Dermis blood vessel endothelial cell (primary cell): ENCODE measurements around the gene SMAD9. TPM values are rescaled to one million over a fixed set of nuclear protein-coding genes. Genes with fewer than 3 reads are reported as not detected.

ENCODE experiments used
- DNase-seq: peaks from one replicate; pipeline ENCODE4 v3.0.0; 2010
- total RNA-seq: library from RNA; depleted of rRNA; stranded (reverse); fragments of >200 nt; gene quantifications from 2 replicates; pipeline ENCODE4 v1.2.3, GENCODE V29; 2014

Gene SMAD9
- total RNA-seq, 1 donor from 2014 or later = 11.1 TPM

DNA sequence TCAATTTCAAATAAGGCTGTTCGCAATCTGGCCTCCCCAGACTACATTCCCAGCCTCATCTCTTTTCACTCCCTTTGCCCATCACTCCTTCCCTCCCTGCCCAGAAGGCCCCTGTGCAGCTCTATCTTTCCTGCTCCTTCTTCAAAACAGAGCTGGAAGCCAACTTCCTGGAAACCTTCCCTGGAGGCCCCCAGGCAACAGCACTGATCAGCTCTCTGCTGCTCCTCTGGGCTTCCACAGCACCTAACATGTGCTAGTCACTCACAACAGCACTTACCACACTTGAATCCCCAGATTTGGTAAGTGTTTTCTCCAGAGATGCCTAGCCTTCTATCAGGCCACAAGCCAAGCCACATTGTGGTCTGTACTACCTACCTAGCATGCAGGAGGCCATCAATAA is 9.5 kb downstream of the SMAD9 start:
- DNase-seq = no peak

DNA sequence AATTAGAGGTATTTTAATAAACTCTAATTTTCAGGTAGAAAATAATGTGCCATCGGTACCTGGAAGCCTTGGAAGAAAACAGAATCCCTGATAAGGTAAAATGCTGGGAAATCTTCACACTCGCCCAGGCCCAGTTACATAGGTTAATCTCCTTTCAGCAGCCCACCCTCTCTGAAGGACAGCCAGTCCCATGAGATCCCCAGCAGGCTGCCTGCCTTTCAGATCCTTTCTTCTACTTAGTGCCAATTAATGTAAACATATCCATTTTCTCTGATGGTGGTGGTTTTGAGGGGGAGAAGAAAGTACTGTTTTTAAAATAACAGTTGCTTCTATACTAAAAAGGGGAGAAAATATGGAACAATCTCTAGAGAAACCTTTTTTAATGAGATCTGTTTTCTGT is 12.2 kb downstream of the SMAD9 start:
- no peak for DNase-seq

GRCh38 chr13:36907266-36907665 is 12.8 kb downstream of the SMAD9 start:
- no peak for DNase-seq

GRCh38 chr13:36905944-36906343 is 14.1 kb downstream of the SMAD9 start:
- DNase-seq = no peak

GRCh38 chr13:36903925-36904595 is 16.0 kb downstream of the SMAD9 start:
- DNase-seq = no peak

GRCh38 chr13:36897054-36897616 is 22.9 kb downstream of the SMAD9 start:
- DNase-seq = no peak

DNA sequence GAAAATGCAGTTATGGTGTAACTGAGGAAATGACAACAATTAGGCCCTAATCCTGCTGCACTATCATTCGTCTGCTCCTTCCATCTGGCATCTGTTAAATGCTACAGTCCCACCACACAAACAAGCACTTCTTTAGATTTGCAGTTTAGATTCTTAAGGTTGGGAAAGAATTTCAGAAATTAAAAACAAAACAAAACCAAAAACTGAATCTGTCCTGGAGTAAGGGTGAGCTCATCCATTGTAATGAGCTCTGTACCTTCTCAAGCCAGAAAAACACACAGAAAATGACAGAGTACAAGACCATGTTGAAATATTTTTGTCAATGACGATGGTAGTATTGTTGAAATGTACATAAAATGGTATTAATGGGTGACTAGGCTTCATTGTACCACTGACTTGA is 28.3 kb downstream of the SMAD9 start:
- DNase-seq = no peak

DNA sequence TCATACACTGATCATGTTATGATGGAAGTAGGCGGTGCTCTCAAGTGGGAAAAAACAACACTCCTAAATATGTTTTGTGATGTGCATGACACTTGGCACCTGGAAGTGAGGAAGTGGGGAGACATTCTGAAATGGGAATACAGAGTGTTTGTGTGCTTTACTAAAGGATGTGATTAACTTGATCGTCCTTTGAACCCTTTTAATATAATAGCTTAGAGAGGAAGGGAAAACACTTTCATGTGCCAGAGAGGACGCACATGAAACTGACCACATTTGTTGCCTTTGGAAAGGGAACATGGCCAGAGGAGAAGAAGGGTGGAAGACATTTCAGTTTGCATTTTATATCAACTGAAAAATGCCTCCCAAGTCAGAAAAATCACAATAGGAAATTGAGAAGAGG is 31.4 kb downstream of the SMAD9 start:
- peak; percentile 74 for DNase-seq

DNA sequence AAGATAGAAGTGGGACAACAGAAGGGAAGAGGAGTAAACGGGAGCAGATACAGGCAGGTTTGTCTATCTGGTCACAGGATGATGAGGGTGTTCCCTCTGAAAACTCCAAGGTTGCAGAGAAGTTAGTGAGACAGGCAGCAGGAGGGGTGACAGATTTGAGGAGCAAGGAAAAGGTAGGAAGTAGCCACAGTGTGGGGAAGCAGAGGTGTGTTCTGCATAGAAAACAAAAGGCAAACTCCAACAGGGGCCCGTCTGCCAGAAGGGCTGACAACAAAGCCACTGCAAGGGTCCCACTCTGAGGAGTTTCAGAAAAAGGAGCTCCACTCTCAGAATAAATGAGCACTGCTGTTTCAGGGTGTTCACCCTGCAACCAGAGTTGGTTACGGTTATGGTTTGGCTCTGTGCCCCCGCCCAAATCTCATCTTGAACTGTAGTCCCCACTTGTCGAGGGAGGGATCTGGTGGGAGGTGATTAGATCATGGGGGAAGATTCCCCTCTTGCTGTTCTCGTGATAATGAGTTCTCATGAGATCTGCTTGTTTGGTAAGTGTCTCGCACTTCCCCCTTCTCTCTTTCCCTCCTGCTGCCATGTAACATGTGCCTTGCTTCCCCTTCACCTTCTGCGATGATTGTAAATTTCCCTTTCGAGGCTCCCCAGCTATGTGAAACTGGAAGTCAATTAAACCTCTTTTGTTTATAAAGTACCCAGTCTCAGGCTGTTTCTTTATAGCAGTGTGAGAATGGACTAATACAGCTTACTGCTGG is 32.1 kb downstream of the SMAD9 start:
- DNase-seq = peak; percentile 49

- no peak for DNase-seq
Observed at GRCh38 chr13:36885901-36886300, 34.1 kb downstream of the SMAD9 start.

- DNase-seq = no peak
Observed at GRCh38 chr13:36884235-36884634, 35.8 kb downstream of the SMAD9 start.

GRCh38 chr13:36883824-36884223 is 36.2 kb downstream of the SMAD9 start:
- DNase-seq = no peak

- peak; percentile 64 for DNase-seq
Observed at GRCh38 chr13:36883392-36883791, 36.6 kb downstream of the SMAD9 start.

- peak; percentile 30 for DNase-seq
Observed at GRCh38 chr13:36882829-36883390, 37.1 kb downstream of the SMAD9 start.

GRCh38 chr13:36880961-36881360 is 39.1 kb downstream of the SMAD9 start:
- peak; percentile 59 for DNase-seq

GRCh38 chr13:36879218-36879938 is 40.7 kb downstream of the SMAD9 start:
- DNase-seq = no peak

- DNase-seq = no peak
Observed at GRCh38 chr13:36875961-36876360, 44.1 kb downstream of the SMAD9 start.

DNA sequence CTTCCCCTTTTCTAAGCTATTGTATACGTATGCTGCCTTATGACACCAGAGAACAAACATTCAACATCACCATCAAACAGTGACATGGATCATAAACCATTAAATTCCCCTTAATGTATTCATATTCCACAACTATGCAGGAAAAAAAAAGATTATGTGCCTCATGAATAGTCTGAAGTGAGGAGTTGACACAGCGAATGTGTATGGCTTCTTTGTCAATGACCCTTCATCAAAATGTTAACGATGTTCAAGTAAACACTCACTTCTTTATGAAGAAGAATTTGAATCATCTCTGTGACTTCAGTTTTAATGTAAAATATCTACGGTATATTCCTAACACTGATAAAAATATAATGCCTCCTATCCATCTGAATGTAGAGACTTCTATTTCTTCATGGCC is 44.6 kb downstream of the SMAD9 start:
- DNase-seq = no peak

GRCh38 chr13:36872621-36873020 is 47.4 kb downstream of the SMAD9 start:
- no peak for DNase-seq

GRCh38 chr13:36870050-36870692 is 49.9 kb downstream of the SMAD9 start:
- no peak for DNase-seq

DNA sequence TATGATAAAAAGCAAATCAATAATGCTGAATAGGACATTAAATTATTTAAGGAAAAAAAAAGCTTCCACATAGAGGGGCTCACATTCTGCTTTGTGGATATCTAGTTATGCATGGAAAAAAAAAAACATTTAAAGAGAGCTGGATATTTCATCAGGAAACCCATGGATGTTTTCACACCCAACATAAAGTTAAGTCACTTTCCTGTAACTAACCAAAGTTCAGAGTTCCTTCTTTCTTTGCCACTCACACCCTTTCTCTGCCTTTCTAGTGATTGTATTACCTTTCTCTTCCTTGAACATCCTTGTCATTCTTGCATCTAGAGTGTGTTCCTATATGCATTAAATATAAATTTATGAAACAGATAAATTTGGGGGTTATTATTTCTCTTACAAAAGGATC is 53.8 kb downstream of the SMAD9 start:
- no peak for DNase-seq

DNA sequence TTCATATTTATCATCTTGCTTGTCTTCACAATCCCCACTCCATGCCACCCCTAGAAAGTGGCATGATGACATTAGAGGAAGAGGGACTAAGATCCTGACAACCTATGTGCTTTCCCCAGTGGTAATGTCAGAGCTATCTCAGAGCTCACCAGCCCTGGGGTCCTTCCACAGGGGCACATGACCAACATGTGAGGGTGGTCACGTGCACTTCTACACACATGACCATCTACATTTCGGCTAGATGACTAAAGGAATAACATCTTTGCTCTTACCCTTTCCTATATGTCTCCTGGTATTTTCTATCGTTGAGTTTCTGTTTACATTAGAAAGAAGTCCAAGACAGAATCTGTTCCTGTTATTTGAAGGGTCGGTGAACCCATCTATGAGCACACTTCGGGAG is 54.8 kb downstream of the SMAD9 start:
- no peak for DNase-seq

DNA sequence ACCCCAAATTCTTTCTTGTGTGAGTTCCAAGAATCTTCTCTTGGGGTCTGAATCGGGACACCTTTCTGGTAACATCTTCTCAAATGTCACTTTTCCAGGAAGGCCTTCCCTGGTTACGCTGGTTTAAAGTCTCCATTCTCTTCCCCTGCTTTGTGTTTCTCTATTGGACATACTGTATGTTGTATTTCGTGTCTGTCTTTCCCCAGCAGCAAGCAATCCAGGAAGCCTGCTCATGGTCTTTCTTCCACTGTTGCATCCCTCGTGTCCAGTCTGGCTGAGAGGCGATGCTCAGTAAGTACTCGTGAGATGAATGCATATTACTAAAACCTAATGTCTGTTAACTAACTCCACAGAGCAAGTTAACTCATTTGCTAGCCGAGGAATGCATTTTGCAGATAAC is 57.3 kb downstream of the SMAD9 start:
- DNase-seq = peak; percentile 29
